Panc1 (cell line): Measurements from ENCODE around the gene CIITA. TPM values are rescaled to one million over a fixed set of nuclear protein-coding genes. Genes with fewer than 3 reads are reported as not detected.

Experiments
- ATAC-seq: fragments of 200-7000 bp; cut with Tn5 transposase; 2 replicates; pipeline ENCODE4 v1.9.1; 2020; ENCODE audit warnings: mild to moderate bottlenecking, moderate library complexity
- BruUV-seq: library from RNA; stranded (reverse); fragments of 400-500 nt; replicated peaks from 2 replicates; lab custom pipeline; 2021; lab: Mats Ljungman, UMichigan
- CTCF ChIA-PET: fragments of 300-600 bp; sonication (Branson Sonifier 250); formaldehyde crosslinking; loops from one replicate; lab custom pipeline; 2022; ENCODE audit warnings: antibody characterized with exemption; lab: Charles Lee
- POLR2A ChIA-PET: fragments of 300-600 bp; sonication (Branson Sonifier 250); formaldehyde crosslinking; loops from one replicate; lab custom pipeline; 2022; ENCODE audit warnings: antibody characterized with exemption; lab: Charles Lee
- DNase-seq: peaks from one replicate; pipeline ENCODE4 v3.0.0-alpha.2; 2010; ENCODE audit warnings: low read depth, low spot score
- H3K27ac ChIP-seq: 2 replicates; pipeline ENCODE4 v1.5.1; 2011; ENCODE audit warnings: mild to moderate bottlenecking, low read length, inconsistent platforms
- H3K27me3 ChIP-seq: fragments of 200-500 bp; sonication (Bioruptor generic); 2 replicates; pipeline ENCODE4 v1.6.0; 2014; ENCODE audit warnings: low read length, inconsistent platforms; ENCODE audit not compliant: control insufficient read depth, insufficient read depth
- H3K36me3 ChIP-seq: fragments of 200-500 bp; sonication (Bioruptor generic); 2 replicates; pipeline ENCODE4 v1.5.1; 2014; ENCODE audit warnings: inconsistent platforms, mild to moderate bottlenecking, low read length, moderate library complexity; ENCODE audit not compliant: control insufficient read depth, insufficient read depth
- H3K4me1 ChIP-seq: 2 replicates; pipeline ENCODE4 v1.5.1; 2011; ENCODE audit warnings: inconsistent platforms, mild to moderate bottlenecking, low read length, moderate library complexity; ENCODE audit not compliant: control insufficient read depth, insufficient read depth
- H3K4me3 ChIP-seq, 2 experiments: 2 replicates each; pipeline ENCODE4 v1.5.1; 2011 to 2012; ENCODE audit warnings: low read depth in 2 of 2, low read length in 2 of 2, mild to moderate bottlenecking in 2 of 2, inconsistent platforms in 1 of 2, moderate library complexity in 1 of 2
- H3K9me3 ChIP-seq: fragments of 200-500 bp; sonication (Bioruptor generic); 2 replicates; pipeline ENCODE4 v1.5.1; 2014; ENCODE audit warnings: low read depth, mild to moderate bottlenecking, inconsistent platforms, low read length, moderate library complexity; ENCODE audit not compliant: control insufficient read depth, insufficient read depth
- CTCF ChIP-seq: fragments of 450-650 bp; IDR thresholded peaks from 2 replicates; pipeline ENCODE4 v1.5.1; 2017; ENCODE audit warnings: mild to moderate bottlenecking
- POLR2AphosphoS5 ChIP-seq: IDR thresholded peaks from 2 replicates; pipeline ENCODE4 v1.6.1; 2012; ENCODE audit warnings: mild to moderate bottlenecking, low read depth, low read length, moderate library complexity
- SIN3A ChIP-seq: IDR thresholded peaks from 2 replicates; pipeline ENCODE4 v1.6.1; 2012; ENCODE audit warnings: low read depth, mild to moderate bottlenecking, low read length, moderate library complexity, borderline replicate concordance; ENCODE audit not compliant: insufficient read depth
- TCF7L2 ChIP-seq: IDR thresholded peaks from 2 replicates; pipeline ENCODE4 v1.6.1; 2011; ENCODE audit warnings: mild to moderate bottlenecking, low read depth, low read length, inconsistent platforms
- in situ Hi-C: cut with HindIII; loops from 2 replicates; pipeline ENCODE4 v1.10.0; 2016; ENCODE audit warnings: low sequenced_read_pairs, low pct_unique_long_range_greater_than_20kb
- intact Hi-C: fragments of 100-400 bp; cut with micrococcal nuclease; formaldehyde crosslinking; loops from one replicate; pipeline ENCODE4 v1.10.0; 2022; ENCODE audit not compliant: unreplicated experiment
- total RNA-seq: library from RNA; stranded (reverse); gene quantifications from one replicate; pipeline ENCODE4 v1.2.1, GENCODE V29; 2021; ENCODE audit not compliant: unreplicated experiment
- TF ChIP-seq, protein P1 (sequence below), 2 experiments: IDR thresholded peaks; 2 replicates each; pipeline ENCODE4 v1.6.1; 2011 to 2012; ENCODE audit warnings: low read depth in 2 of 2, control low read depth in 1 of 2, low read length in 1 of 2, mild to moderate bottlenecking in 1 of 2, moderate library complexity in 1 of 2; ENCODE audit not compliant: insufficient read depth in 1 of 2

The CIITA gene
- total RNA-seq, 1 experiment from 2014 or later = 0.41 TPM

DNA sequence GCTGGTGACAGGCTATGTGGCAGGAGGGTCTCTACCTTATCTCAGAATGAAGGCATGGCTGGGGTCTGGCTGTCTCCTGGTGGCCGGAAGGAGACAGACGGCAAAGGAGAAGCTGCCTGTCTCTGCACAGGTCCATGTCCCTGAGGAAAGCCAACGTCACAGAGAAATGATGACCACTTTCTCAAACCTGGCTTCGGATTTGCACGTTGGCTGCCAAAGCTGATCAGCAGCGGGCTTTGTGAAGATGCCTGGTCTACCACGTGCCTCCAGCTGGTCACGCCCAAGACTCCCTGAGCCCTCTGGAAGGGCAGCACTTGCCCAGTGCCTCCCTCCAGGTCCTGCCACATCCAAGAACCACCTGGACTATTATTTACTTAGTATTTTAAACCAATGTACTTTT lies 56.9 kb downstream of the CIITA start:
- POLR2A ChIA-PET = no interaction called here
- DNase-seq = no peak
- Histone ChIP-seq H3K27ac (no peak overlapping the region), H3K27me3 (no peaks in the 10 kb centered on the region), H3K4me3 (no peak overlapping the region), H3K9me3 (no peaks in the 10 kb centered on the region), H3K4me1 (peaks cover 5% of the 10 kb centered on the region), H3K36me3 (no peaks in the 10 kb centered on the region)
- no peak for TF ChIP-seq CTCF
- TF ChIP-seq TCF7L2 = no peak
- TF ChIP-seq POLR2AphosphoS5 = no peak
- no peak for TF ChIP-seq SIN3A
- TF ChIP-seq, protein P1, sequence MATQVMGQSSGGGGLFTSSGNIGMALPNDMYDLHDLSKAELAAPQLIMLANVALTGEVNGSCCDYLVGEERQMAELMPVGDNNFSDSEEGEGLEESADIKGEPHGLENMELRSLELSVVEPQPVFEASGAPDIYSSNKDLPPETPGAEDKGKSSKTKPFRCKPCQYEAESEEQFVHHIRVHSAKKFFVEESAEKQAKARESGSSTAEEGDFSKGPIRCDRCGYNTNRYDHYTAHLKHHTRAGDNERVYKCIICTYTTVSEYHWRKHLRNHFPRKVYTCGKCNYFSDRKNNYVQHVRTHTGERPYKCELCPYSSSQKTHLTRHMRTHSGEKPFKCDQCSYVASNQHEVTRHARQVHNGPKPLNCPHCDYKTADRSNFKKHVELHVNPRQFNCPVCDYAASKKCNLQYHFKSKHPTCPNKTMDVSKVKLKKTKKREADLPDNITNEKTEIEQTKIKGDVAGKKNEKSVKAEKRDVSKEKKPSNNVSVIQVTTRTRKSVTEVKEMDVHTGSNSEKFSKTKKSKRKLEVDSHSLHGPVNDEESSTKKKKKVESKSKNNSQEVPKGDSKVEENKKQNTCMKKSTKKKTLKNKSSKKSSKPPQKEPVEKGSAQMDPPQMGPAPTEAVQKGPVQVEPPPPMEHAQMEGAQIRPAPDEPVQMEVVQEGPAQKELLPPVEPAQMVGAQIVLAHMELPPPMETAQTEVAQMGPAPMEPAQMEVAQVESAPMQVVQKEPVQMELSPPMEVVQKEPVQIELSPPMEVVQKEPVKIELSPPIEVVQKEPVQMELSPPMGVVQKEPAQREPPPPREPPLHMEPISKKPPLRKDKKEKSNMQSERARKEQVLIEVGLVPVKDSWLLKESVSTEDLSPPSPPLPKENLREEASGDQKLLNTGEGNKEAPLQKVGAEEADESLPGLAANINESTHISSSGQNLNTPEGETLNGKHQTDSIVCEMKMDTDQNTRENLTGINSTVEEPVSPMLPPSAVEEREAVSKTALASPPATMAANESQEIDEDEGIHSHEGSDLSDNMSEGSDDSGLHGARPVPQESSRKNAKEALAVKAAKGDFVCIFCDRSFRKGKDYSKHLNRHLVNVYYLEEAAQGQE (IDR thresholded peaks at IDR 0.05; ENCODE audit: insufficient read depth in 1 of 2, low read depth in 2 of 2, low read length in 1 of 2) = no peak
- BruUV-seq = no TSS peak
- intact Hi-C loops (no loop called here), in situ Hi-C loops (no loop called here)
- ATAC-seq = no peak
- CTCF ChIA-PET = no interaction called here

GRCh38 chr16:10934325-10935107 lies 57.5 kb downstream of the CIITA start:
- ChIA-PET CTCF (no interaction called here), POLR2A (interaction anchor here (0.8 kb wide), 1 partner anchor 16 kb away, joined by 3 read pairs; no protein-coding TSS in a partner anchor)
- Histone ChIP-seq H3K9me3 (no peaks in the 10 kb centered on the region), H3K27me3 (no peaks in the 10 kb centered on the region), H3K4me3 (no peak overlapping the region), H3K36me3 (no peaks in the 10 kb centered on the region), H3K4me1 (peaks cover 5% of the 10 kb centered on the region), H3K27ac (no peak overlapping the region)
- DNase-seq (no peak), ATAC-seq (no peak)
- BruUV-seq = no TSS peak
- intact Hi-C loops = no loop called here
- in situ Hi-C loops = no loop called here
- TF ChIP-seq POLR2AphosphoS5 = no peak
- no peak for TF ChIP-seq TCF7L2
